Measurements from ENCODE around the gene PARM1. TPM values are rescaled to one million over a fixed set of nuclear protein-coding genes. Genes with fewer than 3 reads are reported as not detected.

The PARM1 gene
- total and polyA plus RNA-seq, 2 experiments from 2014 or later = 4.9 to 10.4 TPM

- no peak for TF ChIP-seq ZNF462 (CRISPR knock-in tag; IDR thresholded peaks at IDR 0.05)
- TF ChIP-seq NANOG (IDR thresholded peaks at IDR 0.05; ENCODE audit: borderline replicate concordance) = no peak
- TF ChIP-seq POLR2AphosphoS5 (IDR thresholded peaks at IDR 0.05; ENCODE audit: low read depth) = no peak
- TF ChIP-seq ZNF331 (CRISPR knock-in tag; IDR thresholded peaks at IDR 0.05; ENCODE audit: low read depth) = no peak
Observed at GRCh38 chr4:74999714-75000309, 66.9 kb downstream of the PARM1 start (continued).

GRCh38 chr4:75001871-75002270 lies 69.0 kb downstream of the PARM1 start:
- Histone ChIP-seq H3K27me3 (ENCODE audit: insufficient read depth) (no peaks in the 10 kb centered on the region), H3K36me3 (ENCODE audit: insufficient read depth) (no peaks in the 10 kb centered on the region), H3K4me2 (no peak overlapping the region), H3K27ac (ENCODE audit: low read depth) (no peak overlapping the region), H3K79me2 (replicated peaks; ENCODE audit: insufficient read depth) (no peaks in the 10 kb centered on the region), H3K4me1 (ENCODE audit: insufficient read depth) (0 out of 2 replicates have a peak, but pooled peaks cover 3% of the 10 kb centered on the region), H2AFZ (no peak overlapping the region), H3F3A (replicated peaks; ENCODE audit: low read depth) (no peaks in the 10 kb centered on the region), H4K20me1 (replicated peaks; ENCODE audit: insufficient read depth) (no peaks in the 10 kb centered on the region), H3K4me3 (no peak overlapping the region), H3K9me2 (ENCODE audit: insufficient read depth) (peaks cover 7% of the 10 kb centered on the region)
- H3K4me3 Mint-ChIP-seq = no peak overlapping the region
- ATAC-seq (no peak), DNase-seq (ENCODE audit: low spot score) (no peak)
- no peak overlapping the region for H3K27ac Mint-ChIP-seq
- H3K27me3 Mint-ChIP-seq (ENCODE audit: insufficient read depth, low read depth, poor library complexity) = no peaks in the 10 kb centered on the region
- peaks cover 8% of the 10 kb centered on the region; the same call in 2 of the 3 replicates for H3K36me3 Mint-ChIP-seq (ENCODE audit: low read depth)
- H3K9me3 Mint-ChIP-seq = peaks cover 8% of the 10 kb centered on the region; the same call in 2 of the 3 replicates
- H3K4me1 Mint-ChIP-seq = peaks cover 3% of the 10 kb centered on the region
- no peak for TF ChIP-seq CREB1 (CRISPR knock-in tag; IDR thresholded peaks at IDR 0.05; ENCODE audit: low read depth)
- no peak for TF ChIP-seq ETS1 (IDR thresholded peaks at IDR 0.05)
- TF ChIP-seq POLR2AphosphoS5 (IDR thresholded peaks at IDR 0.05; ENCODE audit: low read depth) = no peak
- TF ChIP-seq JUNB (IDR thresholded peaks at IDR 0.05; ENCODE audit: unreplicated experiment) = no peak
- TF ChIP-seq EZH2 (IDR thresholded peaks at IDR 0.05; ENCODE audit: low read depth, unreplicated experiment) = no peak
- TF ChIP-seq EZH2phosphoT487 (IDR thresholded peaks at IDR 0.05; ENCODE audit: unreplicated experiment) = no peak
- TF ChIP-seq STAT1 (IDR thresholded peaks at IDR 0.05; ENCODE audit: unreplicated experiment) = no peak
